Stimulated activated memory B cell treated with anti-CD40 and anti-IgM and Interleukin-4, amounts not matched to agents 10 μg/mL and 1 μg/mL and 100 μg/mL, for 72 hours (primary cell): ENCODE data around the gene SHISA9.

Source experiments
- ATAC-seq: fragments of 150-1000 bp; cut with Tn5 transposase; 2 replicates; pipeline ENCODE4 v1.10.0; 2021
- H3K27ac Mint-ChIP-seq: one replicate; pipeline ENCODE4 v1.8.0; 2022; ENCODE audit warnings: mild to moderate bottlenecking, mixed read lengths
- H3K27me3 Mint-ChIP-seq: one replicate; pipeline ENCODE4 v1.8.0; 2022; ENCODE audit warnings: mixed read lengths
- H3K36me3 Mint-ChIP-seq: one replicate; pipeline ENCODE4 v1.8.0; 2022; ENCODE audit warnings: mixed read lengths
- H3K4me1 Mint-ChIP-seq: one replicate; pipeline ENCODE4 v1.8.0; 2022; ENCODE audit warnings: mixed read lengths
- H3K4me3 Mint-ChIP-seq: one replicate; pipeline ENCODE4 v1.8.0; 2022; ENCODE audit warnings: mild to moderate bottlenecking, moderate library complexity, mixed read lengths
- H3K9me3 Mint-ChIP-seq: one replicate; pipeline ENCODE4 v1.8.0; 2022; ENCODE audit warnings: mixed read lengths

Gene SHISA9

DNA sequence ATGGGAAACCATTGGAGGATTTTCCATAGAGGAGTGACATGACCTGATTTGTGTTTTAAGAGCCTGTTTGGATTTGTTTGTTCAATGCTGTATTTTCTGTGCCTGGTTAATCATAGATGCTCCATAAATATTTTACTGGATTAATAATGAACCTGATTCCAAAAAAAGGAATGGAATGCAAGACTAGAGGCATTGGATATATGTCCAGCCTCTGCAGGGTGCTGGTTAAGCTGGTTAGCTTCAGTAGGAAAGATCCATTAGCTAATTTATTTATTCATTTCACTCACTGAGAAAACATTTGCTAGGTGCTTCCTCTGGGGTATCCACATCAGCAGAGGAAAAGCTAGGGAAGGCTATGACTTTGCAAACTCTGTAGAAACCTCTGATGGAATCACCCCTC is 57.7 kb downstream of the SHISA9 start:
- peaks cover 16% of the 10 kb centered on the region for H3K9me3 Mint-ChIP-seq
- no peak overlapping the region for H3K4me3 Mint-ChIP-seq
- no peak overlapping the region for H3K27ac Mint-ChIP-seq
- H3K27me3 Mint-ChIP-seq: peaks cover 6% of the 10 kb centered on the region
- H3K36me3 Mint-ChIP-seq: no peaks in the 10 kb centered on the region
- no peak for ATAC-seq
- H3K4me1 Mint-ChIP-seq: no peaks in the 10 kb centered on the region

DNA sequence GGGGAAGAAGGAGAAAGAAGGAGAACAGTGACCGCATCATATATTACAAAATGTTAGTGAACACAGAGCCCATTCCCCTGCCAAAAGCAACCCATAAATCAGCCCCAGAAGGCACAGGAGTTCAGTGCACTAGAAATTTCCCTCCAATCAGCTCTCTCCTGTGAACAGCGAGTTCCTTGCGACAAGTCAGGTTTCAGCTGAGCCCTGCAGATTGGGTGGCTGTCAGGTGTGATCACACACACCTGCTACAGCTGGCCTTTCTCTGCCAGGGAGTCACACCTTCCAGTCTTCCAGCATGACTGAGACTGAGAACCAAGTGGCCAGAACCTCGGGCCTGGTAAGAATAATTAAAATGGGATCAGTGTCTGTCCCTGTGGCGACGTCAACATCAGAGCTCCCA is 60.2 kb downstream of the SHISA9 start:
- peaks cover 16% of the 10 kb centered on the region for H3K9me3 Mint-ChIP-seq
- no peak for ATAC-seq
- H3K4me1 Mint-ChIP-seq: no peaks in the 10 kb centered on the region
- H3K36me3 Mint-ChIP-seq: no peaks in the 10 kb centered on the region
- H3K27ac Mint-ChIP-seq: no peak overlapping the region
- no peak overlapping the region for H3K4me3 Mint-ChIP-seq
- H3K27me3 Mint-ChIP-seq: peaks cover 6% of the 10 kb centered on the region

DNA sequence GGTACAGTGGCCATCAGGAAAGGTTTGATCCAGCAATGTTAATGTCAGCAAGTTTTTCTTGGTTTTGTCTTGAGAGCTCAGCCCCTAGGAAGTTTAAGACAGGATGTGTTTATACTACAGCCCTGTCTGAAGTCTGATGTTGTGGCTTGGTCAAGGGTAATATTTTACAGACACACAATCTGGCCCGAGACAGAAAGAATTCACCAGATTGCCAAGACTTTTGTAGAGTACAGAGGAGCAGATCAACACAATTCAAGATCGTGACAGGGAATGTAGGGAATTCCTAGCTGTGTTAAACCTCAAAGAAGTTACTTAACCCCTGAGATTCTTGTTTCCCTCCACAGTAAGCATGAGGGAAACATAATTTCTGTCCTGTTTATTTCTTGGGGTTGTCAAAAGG is 63.1 kb downstream of the SHISA9 start:
- ATAC-seq: no peak
- Mint-ChIP-seq H3K4me3 (no peak overlapping the region), H3K27me3 (peaks cover 6% of the 10 kb centered on the region)

DNA sequence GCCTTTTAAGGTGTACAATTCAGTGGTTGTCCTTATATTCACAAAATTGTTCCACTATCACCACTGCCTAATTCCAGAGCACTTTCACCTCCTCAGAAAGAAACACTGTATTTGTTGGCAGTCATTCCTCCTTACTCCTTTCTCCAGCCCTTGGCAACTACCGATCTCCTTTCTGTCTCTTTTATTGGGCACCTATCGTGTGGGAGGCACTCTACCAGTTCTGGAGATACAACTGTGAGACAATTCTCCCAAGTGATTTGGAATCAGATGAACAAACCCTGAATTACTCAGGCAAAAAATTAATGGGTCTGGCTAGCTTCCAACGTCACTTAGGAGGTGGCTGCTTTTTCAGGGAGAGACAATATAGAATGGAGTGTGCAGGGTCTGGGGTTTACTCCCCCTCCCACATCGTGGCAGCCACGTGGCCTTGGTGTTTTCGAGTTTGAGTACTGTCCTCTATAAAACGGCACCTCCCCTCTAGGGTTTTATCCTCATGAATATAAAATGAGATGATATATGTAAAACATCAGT is 63.9 kb downstream of the SHISA9 start:
- ATAC-seq: no peak
- H3K4me1 Mint-ChIP-seq: no peaks in the 10 kb centered on the region
- H3K36me3 Mint-ChIP-seq: no peaks in the 10 kb centered on the region
- H3K4me3 Mint-ChIP-seq: no peak overlapping the region
- H3K27ac Mint-ChIP-seq: no peak overlapping the region
- peaks cover 6% of the 10 kb centered on the region for H3K27me3 Mint-ChIP-seq
- peaks cover 16% of the 10 kb centered on the region for H3K9me3 Mint-ChIP-seq

More for the DNA sequence above, 63.1 kb downstream of the SHISA9 start:
- Mint-ChIP-seq H3K36me3 (no peaks in the 10 kb centered on the region), H3K9me3 (peaks cover 16% of the 10 kb centered on the region), H3K4me1 (no peaks in the 10 kb centered on the region), H3K27ac (no peak overlapping the region)

DNA sequence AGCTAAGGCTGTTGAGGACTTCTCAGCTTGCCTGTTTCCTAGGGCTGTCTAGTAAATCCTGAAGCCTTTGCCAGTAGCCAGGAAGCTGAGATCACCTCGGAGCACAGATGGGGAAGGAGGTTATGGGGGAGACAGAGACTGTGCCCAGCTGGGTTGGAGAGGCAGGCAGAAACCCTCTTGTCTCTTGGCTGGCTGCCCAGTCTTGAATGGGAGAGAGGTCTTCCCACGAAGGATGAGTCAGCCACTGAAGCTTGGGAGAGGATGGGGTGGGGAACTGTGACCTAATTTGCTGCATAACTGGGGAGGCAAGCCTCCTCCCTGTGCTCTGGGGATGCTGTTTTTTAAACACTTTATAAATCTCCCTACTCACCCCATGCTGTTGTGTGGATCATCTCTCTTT is 69.8 kb downstream of the SHISA9 start:
- Mint-ChIP-seq H3K27ac (no peak overlapping the region), H3K4me3 (no peak overlapping the region), H3K36me3 (no peaks in the 10 kb centered on the region), H3K9me3 (peaks cover 2% of the 10 kb centered on the region), H3K4me1 (no peaks in the 10 kb centered on the region), H3K27me3 (peaks cover 9% of the 10 kb centered on the region)
- ATAC-seq: no peak

DNA sequence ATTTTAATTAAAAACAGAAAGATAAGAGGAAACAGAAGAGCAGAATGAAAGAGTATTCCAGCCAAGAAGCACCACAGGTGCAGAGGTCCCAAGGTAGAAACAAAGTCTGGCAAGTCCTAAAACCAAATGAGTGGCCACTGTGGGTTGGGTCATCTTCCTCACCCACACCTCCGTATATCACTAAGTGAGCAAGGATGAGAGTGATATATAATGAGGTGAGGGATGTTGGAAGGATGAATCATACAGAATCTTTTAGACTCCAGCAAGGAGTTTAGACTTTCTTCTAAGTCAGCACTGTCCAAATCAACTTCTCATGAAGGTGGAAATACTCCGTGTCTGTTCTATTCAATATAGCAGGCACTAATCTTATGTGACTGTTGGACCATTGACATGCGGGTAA is 70.8 kb downstream of the SHISA9 start:
- Mint-ChIP-seq H3K36me3 (no peaks in the 10 kb centered on the region), H3K27ac (no peak overlapping the region), H3K4me1 (no peaks in the 10 kb centered on the region), H3K27me3 (peaks cover 9% of the 10 kb centered on the region), H3K9me3 (peaks cover 2% of the 10 kb centered on the region), H3K4me3 (no peak overlapping the region)
- ATAC-seq: no peak

GRCh38 chr16:12975766-12976165 is 74.4 kb downstream of the SHISA9 start:
- H3K9me3 Mint-ChIP-seq: peaks cover 9% of the 10 kb centered on the region
- H3K36me3 Mint-ChIP-seq: no peaks in the 10 kb centered on the region
- H3K27me3 Mint-ChIP-seq: peaks cover 8% of the 10 kb centered on the region
- H3K27ac Mint-ChIP-seq: no peak overlapping the region
- no peaks in the 10 kb centered on the region for H3K4me1 Mint-ChIP-seq
- ATAC-seq: no peak
- no peak overlapping the region for H3K4me3 Mint-ChIP-seq

- no peak for ATAC-seq
- Mint-ChIP-seq H3K27ac (no peak overlapping the region), H3K9me3 (peaks cover 9% of the 10 kb centered on the region), H3K4me1 (no peaks in the 10 kb centered on the region), H3K4me3 (no peak overlapping the region), H3K36me3 (no peaks in the 10 kb centered on the region), H3K27me3 (peaks cover 1% of the 10 kb centered on the region)
Measured at GRCh38 chr16:12976496-12976895, 75.1 kb downstream of the SHISA9 start.

DNA sequence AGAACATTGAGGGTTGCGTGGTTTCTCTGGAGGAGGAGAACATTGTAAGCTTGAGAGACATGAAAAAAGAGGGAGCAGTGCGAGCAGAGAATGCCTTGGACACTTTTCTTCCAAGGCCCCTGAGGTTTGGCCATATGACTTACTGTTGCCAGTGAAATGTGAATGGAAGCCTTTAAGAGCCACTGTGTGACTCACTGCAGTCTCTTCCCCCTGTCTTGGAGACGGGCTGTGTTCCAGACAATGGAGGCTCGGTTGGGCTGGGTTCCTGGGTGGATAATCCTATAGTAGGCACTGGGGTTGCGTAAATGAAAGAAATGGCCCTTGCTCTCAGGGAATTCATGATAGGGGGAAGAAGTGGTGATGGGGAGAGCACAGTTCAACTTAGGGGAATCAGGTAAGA is 75.5 kb downstream of the SHISA9 start:
- Mint-ChIP-seq H3K4me3 (no peak overlapping the region), H3K36me3 (no peaks in the 10 kb centered on the region), H3K9me3 (peaks cover 9% of the 10 kb centered on the region), H3K27me3 (no peaks in the 10 kb centered on the region), H3K27ac (no peak overlapping the region), H3K4me1 (no peaks in the 10 kb centered on the region)
- ATAC-seq: no peak

- Mint-ChIP-seq H3K4me3 (no peak overlapping the region), H3K9me3 (peaks cover 3% of the 10 kb centered on the region), H3K4me1 (no peaks in the 10 kb centered on the region), H3K27ac (no peak overlapping the region), H3K36me3 (no peaks in the 10 kb centered on the region), H3K27me3 (no peaks in the 10 kb centered on the region)
- no peak for ATAC-seq
Measured at GRCh38 chr16:12985516-12985915, 84.1 kb downstream of the SHISA9 start.

DNA sequence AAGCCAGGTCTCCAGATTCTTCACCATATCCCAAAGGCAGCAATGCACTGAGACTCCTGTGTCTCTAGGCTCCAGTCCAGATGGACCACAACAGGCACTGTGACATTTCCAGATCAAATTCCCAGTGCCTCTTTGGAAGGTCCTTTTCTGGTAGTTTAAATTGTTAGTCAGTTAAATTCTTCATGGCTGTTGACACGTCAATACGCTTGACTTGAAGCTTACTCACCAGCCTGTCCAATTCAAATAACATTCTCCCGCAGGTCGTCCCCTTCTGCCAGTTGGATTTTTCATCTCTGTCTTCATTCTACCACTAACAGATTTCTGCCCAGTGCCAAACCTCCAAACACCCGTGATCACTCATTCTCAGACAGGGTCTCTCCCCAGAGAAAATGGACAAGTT is 86.7 kb downstream of the SHISA9 start:
- H3K4me1 Mint-ChIP-seq: no peaks in the 10 kb centered on the region
- ATAC-seq: no peak
- no peak overlapping the region for H3K4me3 Mint-ChIP-seq
- no peak overlapping the region for H3K27ac Mint-ChIP-seq
- peaks cover 3% of the 10 kb centered on the region for H3K9me3 Mint-ChIP-seq
- H3K27me3 Mint-ChIP-seq: no peaks in the 10 kb centered on the region
- H3K36me3 Mint-ChIP-seq: no peaks in the 10 kb centered on the region

DNA sequence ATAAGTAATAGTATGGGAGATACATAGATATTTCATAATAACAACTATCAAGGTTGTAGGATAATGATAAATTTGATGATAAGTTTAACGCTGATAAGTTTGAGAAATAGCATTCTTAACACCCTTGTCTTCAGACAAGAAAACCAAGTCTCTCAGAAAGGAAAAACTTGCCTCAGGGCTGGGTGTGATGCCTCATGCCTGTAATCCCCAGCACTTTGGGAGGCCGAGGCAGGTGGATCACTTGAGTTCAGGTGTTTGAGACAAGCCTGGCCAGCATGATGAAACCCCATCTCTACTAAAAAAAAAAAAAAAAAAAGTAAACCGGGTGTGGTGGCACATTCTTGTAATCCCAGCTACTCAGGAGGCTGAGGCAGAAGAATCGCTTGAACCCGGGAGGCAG is 90.7 kb downstream of the SHISA9 start:
- Mint-ChIP-seq H3K27ac (no peak overlapping the region), H3K27me3 (no peaks in the 10 kb centered on the region), H3K36me3 (no peaks in the 10 kb centered on the region), H3K4me1 (no peaks in the 10 kb centered on the region), H3K4me3 (no peak overlapping the region), H3K9me3 (peaks cover 5% of the 10 kb centered on the region)
- no peak for ATAC-seq

DNA sequence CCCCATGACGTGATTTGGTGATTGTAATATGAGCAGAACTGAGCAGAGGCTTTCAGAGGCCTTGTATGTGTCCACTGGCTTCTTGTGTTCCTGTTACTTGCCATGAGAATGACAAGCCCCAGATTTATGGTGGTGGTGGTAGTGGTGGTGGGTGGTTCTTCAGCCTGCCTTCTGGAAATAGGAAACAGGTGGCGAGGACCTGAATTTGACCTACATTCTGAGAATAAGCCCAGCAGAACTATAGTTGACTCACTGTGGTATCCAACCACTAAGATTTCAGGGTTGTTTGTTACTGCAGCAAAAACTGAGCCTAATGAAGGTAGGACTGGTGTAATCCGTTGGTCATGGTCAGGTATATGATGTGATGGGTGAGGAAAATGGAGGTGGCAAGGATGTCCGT is 93.0 kb downstream of the SHISA9 start:
- H3K27ac Mint-ChIP-seq: no peak overlapping the region
- no peaks in the 10 kb centered on the region for H3K36me3 Mint-ChIP-seq
- H3K27me3 Mint-ChIP-seq: no peaks in the 10 kb centered on the region
- no peak overlapping the region for H3K4me3 Mint-ChIP-seq
- peaks cover 2% of the 10 kb centered on the region for H3K9me3 Mint-ChIP-seq
- no peak for ATAC-seq
- no peaks in the 10 kb centered on the region for H3K4me1 Mint-ChIP-seq

GRCh38 chr16:12995721-12996372 is 94.4 kb downstream of the SHISA9 start:
- no peak for ATAC-seq
- Mint-ChIP-seq H3K9me3 (peaks cover 2% of the 10 kb centered on the region), H3K36me3 (no peaks in the 10 kb centered on the region), H3K27ac (no peak overlapping the region), H3K4me3 (no peak overlapping the region), H3K4me1 (no peaks in the 10 kb centered on the region), H3K27me3 (no peaks in the 10 kb centered on the region)

DNA sequence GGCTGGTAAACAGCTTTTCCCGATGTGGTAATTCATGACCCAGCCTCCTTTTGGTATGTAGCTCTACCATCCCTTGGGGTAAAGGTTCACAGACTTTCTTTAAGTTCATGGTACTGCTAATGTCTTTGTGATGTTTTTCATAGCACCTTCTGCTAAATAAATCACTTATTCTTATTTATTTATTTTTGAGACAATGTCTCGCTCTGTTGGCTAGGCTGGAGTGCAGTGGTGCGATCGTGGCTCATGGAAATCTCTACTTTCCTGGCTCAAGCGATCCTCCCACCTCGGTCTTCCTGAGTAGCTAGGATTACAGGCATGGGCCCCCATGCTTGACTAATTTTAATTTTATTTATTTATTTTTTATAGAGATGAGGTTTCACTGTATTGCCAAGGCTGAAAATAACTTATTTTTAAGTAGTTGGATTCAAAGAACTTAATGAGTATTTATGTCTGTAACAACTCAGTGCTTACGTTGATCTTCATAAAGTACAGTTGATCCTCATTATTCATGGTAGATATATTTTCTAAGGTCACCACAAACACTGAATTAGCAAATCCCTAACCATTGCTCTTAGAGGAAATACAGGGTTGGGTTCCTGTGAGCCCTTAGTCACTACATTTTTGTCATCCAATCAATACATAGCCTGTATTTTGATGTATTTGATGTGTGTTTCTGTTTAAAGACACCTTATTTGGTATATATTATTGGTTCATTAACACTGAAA is 97.1 kb downstream of the SHISA9 start:
- no peak for ATAC-seq
- H3K4me3 Mint-ChIP-seq: no peak overlapping the region
- H3K36me3 Mint-ChIP-seq: no peaks in the 10 kb centered on the region
- no peaks in the 10 kb centered on the region for H3K4me1 Mint-ChIP-seq
- no peaks in the 10 kb centered on the region for H3K27me3 Mint-ChIP-seq
- H3K27ac Mint-ChIP-seq: no peak overlapping the region
- H3K9me3 Mint-ChIP-seq: peaks cover 4% of the 10 kb centered on the region

DNA sequence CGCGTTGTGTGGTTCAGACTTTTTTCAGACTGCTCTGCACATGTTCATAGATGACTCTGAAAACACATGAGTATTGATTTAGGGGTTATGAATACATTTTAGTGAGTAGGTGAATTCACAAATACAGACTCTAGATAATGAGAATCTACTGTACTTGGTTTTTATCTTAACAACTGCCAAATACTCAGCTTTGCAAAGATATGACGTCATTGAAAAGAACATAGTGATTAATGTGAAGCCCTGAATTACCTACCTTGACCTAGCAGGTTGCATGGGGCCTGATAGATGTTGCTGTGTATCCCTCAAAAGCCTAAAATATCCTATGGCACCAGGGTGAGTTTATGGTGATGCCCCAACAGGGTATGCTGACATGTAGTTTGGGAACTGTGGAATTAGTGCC is 98.0 kb downstream of the SHISA9 start:
- Mint-ChIP-seq H3K27ac (no peak overlapping the region), H3K36me3 (no peaks in the 10 kb centered on the region), H3K9me3 (peaks cover 2% of the 10 kb centered on the region), H3K27me3 (no peaks in the 10 kb centered on the region), H3K4me3 (no peak overlapping the region), H3K4me1 (no peaks in the 10 kb centered on the region)
- ATAC-seq: no peak
